ENCODE measurements around the gene INPP5J.

- TF ChIP-seq, protein P1, sequence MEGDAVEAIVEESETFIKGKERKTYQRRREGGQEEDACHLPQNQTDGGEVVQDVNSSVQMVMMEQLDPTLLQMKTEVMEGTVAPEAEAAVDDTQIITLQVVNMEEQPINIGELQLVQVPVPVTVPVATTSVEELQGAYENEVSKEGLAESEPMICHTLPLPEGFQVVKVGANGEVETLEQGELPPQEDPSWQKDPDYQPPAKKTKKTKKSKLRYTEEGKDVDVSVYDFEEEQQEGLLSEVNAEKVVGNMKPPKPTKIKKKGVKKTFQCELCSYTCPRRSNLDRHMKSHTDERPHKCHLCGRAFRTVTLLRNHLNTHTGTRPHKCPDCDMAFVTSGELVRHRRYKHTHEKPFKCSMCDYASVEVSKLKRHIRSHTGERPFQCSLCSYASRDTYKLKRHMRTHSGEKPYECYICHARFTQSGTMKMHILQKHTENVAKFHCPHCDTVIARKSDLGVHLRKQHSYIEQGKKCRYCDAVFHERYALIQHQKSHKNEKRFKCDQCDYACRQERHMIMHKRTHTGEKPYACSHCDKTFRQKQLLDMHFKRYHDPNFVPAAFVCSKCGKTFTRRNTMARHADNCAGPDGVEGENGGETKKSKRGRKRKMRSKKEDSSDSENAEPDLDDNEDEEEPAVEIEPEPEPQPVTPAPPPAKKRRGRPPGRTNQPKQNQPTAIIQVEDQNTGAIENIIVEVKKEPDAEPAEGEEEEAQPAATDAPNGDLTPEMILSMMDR (IDR thresholded peaks at IDR 0.05) = no peak
- TF ChIP-seq POLR2AphosphoS5 (IDR thresholded peaks at IDR 0.05; ENCODE audit: low read depth, low read length) (no peak), SIN3A (IDR thresholded peaks at IDR 0.05; ENCODE audit: borderline replicate concordance, insufficient read depth, low read depth, low read length) (no peak)
Measured at GRCh38 chr22:31184015-31184414, 61.2 kb downstream of the INPP5J start.

Data from Panc1 (cell line).